SIG-M5 treated with dmso at 0.1 percent for 504 hours (cell line): ENCODE results near the gene HTD2.
"Not testable (repeated sequence)": the region's sequence is repeated elsewhere in the genome, so short reads cannot be mapped to it uniquely, and the experiment has no call there.

Source experiments
- DNase-seq: peaks from one replicate; lab custom pipeline; 2025; ENCODE audit not compliant: unreplicated experiment; lab: John Stamatoyannopoulos, UW

The HTD2 gene

GRCh38 chr3:58305882-58306711, at the start of gene HTD2, which contains the start of gene RPP14:
TSS of gene HTD2 (plus strand) at chr3:58306520. CDS start at chr3:58317614, 11,094 bp downstream.
TSS of gene RPP14 (plus strand) at chr3:58306245. CDS start at chr3:58310330, 4,085 bp downstream.
- DNase-seq: peak; percentile 95

DNA sequence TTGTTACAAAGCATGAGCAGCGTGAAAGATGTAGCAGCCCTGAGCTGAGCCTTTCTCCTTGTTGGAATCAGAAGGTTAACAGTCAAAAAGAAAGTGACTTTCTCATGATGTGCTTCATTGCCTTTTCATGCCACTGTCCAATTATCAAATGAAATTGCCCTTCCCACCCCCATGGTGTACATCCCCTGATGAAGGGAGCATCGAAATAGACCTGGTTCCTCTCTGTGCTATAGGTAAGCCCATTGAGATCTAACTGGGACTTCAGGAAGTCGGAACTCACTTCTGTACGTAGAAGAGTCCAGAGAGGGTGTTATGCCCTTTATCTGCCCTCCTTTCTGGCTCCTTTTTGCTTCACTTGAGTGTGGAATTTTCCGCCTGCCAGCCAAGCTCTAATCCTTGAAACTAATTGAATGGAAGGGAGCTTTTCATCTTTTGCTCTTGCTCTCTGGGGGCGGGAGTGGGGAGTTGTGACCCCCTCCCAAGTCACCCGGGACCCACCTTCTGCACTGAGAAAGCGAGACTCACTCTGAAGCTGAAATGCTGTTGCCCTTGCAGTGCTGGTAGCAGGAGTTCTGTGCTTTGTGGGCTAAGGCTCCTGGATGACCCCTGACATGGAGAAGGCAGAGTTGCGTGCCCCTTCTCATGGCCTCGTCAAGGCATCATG, 47.8 kb upstream of the HTD2 start:
- no peak for DNase-seq

DNA sequence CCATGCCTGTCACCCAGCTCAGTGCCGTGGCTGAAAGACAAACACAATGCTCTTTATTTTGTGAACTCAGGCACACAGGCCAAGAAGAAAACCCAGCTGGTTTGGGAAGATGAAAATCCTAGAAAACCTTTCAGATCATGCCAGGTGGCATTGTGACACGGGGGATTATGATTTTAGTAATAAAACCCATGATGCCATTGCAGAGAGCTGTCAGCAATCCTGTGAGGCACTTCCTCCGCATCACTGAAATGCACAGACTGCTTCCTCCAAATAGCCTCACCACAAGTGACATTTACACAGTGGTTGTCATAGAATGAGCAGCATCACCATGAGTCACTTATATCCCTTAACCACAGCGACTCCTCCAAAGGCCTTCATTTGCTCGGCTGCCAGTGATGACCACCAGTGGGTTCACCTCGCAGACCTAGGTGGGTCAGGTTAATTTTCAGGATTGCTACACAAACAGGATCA, 46.0 kb upstream of the HTD2 start:
- DNase-seq: peak; percentile 72

DNA sequence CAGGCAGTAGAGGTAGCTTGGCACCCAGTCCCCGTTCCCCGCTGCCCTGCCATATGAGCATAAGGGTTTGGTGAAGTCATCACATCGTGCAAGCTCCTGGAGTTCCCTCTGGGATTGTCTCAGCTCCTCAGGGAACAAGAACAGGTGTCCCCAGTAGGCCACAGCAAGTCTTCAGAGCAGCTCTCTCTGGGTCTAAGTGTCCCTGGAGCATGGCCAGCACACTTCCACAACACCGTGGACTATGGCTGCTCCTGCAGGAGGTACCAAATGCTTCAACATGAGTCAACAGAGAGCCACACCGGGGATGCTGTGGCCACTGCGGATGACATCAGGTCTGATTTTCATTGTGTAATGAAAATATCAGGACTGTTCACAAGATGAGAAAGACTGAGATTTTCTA, 45.6 kb upstream of the HTD2 start:
- DNase-seq: no peak

- DNase-seq: no peak
Observed at GRCh38 chr3:58261954-58262666, 44.2 kb upstream of the HTD2 start.

DNA sequence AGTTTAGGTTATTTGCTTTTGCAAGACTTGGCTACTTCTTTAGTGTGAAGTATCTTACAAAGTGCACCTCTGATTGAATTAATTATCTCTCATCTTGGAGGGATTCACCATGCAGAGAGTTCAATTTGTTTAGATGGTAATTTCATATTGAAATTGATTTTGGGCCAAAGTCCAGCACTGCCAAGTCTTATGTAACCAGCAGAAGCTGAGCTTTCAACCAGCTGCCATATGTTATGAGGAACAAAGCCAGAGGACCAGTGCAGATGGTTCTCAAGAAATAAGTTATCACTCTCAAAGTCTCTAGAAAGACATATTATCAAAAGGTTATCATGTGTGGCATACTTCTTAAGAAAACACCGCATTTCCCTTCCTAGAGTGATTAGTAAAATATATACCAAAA, 39.7 kb upstream of the HTD2 start:
- no peak for DNase-seq

GRCh38 chr3:58267543-58267942, 38.8 kb upstream of the HTD2 start:
- DNase-seq: not testable (repeated sequence)

DNA sequence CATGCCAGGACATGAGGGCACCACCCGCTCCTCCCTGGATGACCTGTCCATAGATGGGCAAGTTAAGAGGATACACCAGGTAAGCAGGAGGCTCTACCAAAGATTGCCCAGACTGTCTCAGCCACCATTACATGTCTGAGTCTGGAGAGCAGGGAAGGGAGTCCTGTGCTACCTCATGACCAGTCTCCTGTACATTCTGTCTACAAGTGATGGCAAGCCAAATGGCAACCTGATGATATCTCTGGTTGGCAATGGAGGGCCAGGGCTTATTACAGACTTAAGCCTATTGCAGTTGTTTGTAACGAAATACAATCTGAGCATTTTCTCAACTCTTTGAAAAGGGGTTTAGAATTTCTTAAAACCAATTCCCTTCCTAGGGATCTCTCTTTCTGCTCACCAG, 37.0 kb upstream of the HTD2 start:
- no peak for DNase-seq

- no peak for DNase-seq
Observed at GRCh38 chr3:58270485-58270884, 35.8 kb upstream of the HTD2 start.

GRCh38 chr3:58271901-58272501, 34.3 kb upstream of the HTD2 start:
- peak; percentile 50 for DNase-seq

DNA sequence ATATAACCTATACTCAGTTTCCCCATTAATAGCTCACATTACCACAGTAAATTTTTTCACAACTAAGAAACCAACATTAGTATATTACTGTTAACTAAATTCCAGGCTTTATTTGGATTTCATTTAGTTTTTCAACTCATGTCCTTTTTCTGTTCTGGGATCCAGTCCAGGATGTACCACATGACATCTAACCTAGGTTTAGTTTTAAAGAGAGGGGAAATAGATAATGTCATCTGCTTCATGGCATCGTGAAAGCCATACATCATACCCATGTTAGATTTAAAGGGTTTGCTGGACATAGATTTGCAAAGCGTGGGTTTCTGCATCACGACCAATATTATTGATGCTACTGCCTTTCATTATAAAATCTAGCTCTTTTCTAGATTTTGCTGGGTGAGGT, 33.4 kb upstream of the HTD2 start:
- DNase-seq: no peak

DNA sequence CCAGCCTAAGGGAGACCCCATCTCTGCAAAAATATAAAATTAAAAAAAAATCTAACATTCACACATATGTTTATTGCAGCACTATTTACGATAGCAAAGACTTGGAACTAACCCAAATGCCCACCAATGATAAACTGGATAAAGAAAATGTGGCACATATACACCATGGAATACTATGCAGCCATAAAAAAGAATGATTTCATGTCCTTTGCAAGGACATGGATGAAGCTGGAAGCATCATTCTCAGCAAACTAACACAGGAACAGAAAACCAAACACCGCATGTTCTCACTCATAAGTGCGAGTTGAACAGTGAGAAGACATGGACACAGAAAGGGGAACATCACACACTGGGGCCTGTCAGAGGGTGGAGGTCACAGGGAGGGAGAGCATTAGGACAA, 33.0 kb upstream of the HTD2 start:
- DNase-seq: not testable (repeated sequence)

DNA sequence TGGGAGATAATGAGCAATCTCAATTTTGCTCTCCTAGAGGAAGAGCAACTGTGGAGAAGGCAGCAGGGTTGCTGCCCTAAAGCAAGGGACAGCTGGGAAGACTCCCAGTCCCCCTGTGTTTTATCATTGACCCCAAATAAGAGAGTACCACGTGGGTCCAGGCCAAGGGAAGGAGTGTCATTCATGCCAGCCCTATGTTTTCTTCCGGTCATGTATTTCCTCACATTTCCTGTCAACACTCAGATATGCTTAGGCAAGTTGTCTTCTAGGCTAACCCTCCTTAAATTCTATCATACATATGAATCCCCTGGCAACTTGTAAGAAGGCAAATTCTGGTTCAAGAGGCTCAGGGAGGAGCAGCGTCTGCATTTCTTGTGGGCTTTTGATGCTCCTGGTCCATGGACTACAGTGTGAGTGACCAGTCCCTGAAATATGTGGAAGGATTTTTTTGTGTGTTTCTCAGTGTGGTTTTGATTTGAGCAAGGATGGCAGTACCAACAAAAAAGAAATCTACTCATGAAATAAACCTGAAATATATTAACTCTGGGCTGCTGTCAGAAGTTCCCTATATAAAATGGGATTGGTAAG, 32.2 kb upstream of the HTD2 start:
- no peak for DNase-seq

DNA sequence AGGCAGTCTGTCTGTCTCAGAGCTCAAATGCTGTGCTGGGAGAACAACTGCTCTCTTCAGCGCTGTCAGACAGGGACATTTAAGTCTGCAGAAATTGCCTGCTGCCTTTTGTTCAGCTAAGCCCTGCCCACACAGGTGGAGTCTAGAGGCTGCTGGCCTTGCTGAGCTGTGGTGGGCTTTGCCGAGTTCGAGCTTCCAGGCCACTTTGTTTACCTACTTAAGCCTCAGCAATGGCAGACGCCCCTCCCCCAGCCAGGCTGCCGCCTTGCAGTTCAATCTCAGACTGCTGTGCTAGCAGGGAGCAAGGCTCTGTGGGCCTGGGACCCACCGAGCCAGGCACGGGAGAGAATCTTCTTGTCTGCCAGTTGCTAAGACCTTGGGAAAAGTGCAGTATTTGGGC, 25.3 kb upstream of the HTD2 start:
- no peak for DNase-seq

- DNase-seq: no peak
Observed at GRCh38 chr3:58285334-58285733, 21.0 kb upstream of the HTD2 start.

- no peak for DNase-seq
Observed at GRCh38 chr3:58287354-58287753, 19.0 kb upstream of the HTD2 start.

GRCh38 chr3:58288011-58288728, 18.1 kb upstream of the HTD2 start:
- DNase-seq: peak; percentile 26

DNA sequence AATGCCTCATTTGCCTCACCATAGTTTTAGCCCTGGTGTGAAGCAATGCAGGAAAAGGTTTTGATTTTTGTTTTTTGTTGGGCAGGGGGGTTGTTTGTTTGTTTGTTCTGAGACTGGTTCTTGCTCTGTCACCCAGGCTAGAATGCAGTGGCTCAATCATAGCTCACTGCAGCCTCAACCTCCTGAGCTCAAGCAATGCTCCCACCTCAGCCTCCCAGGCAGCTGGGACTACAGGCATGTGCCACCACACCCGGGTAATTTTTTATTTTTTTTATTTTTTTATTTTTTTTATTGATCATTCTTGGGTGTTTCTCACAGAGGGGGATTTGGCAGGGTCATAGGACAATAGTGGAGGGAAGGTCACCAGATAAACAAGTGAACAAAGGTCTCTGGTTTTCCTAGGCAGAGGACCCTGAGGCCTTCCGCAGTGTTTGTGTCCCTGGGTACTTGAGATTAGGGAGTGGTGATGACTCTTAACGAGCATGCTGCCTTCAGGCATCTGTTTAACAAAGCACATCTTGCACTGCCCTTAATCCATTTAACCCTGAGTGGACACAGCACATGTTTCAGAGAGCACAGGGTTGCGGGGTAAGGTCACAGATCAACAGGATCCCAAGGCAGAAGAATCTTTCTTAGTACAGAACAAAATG, 17.2 kb upstream of the HTD2 start:
- DNase-seq: not testable (repeated sequence)

GRCh38 chr3:58290446-58290845, 15.9 kb upstream of the HTD2 start:
- DNase-seq: not testable (repeated sequence)
